ENCODE data around the gene GALNT17. TPM values are rescaled to one million over a fixed set of nuclear protein-coding genes. Genes with fewer than 3 reads are reported as not detected.

GALNT17 gene
- total RNA-seq, 2 experiments from 2014 or later: not detected

DNA sequence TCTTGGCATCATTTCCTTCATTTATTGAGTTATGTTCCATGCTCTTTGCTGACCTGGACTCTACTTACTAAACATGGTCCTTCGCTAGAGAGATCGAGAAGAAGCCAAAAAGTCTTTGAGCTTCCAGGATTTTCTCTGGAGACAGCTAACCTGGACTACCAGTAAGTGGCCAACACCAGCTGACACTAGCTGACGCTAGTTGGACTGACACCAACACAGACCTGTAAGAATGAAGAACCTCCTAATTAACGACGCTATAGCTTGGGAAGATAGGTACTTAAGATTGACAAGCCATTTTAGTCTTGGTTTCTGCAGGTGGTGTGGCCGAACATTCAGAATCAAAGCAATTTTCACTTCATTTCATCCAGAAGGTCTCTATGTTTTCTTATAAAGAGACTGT lies 66.4 kb downstream of the GALNT17 start:
- Mint-ChIP-seq H3K36me3 (ENCODE audit: low read depth) (no peaks in the 10 kb centered on the region), H3K27ac (no peak overlapping the region), H3K4me1 (ENCODE audit: low read depth) (no peaks in the 10 kb centered on the region), H3K27me3 (no peaks in the 10 kb centered on the region), H3K9me3 (peaks cover 7% of the 10 kb centered on the region), H3K4me3 (no peak overlapping the region)
- Histone ChIP-seq H3K27me3 (ENCODE audit: control insufficient read depth in 1 of 2, insufficient read depth in 2 of 2, low read length in 2 of 2) (no peaks in the 10 kb centered on the region), H3K4me1 (ENCODE audit: insufficient read depth, low read length) (no peaks in the 10 kb centered on the region), H3K4me3 (ENCODE audit: low read length) (no peak overlapping the region), H3K36me3 (ENCODE audit: insufficient read depth, low read length) (no peaks in the 10 kb centered on the region), H3K9me3 (ENCODE audit: control insufficient read depth in 1 of 2, insufficient read depth in 1 of 2, low read length in 2 of 2) (peaks cover 0 to 17% of the 10 kb centered on the region in 2 experiments), H3K27ac (ENCODE audit: low read depth in 1 of 2, low read length in 2 of 2) (no peak overlapping the region)
- intact Hi-C loops (cut with DNase I, micrococcal nuclease): no loop called here
- ATAC-seq (ENCODE audit: poor library complexity) (no peak), DNase-seq (no peak)
- TF ChIP-seq, protein P1, sequence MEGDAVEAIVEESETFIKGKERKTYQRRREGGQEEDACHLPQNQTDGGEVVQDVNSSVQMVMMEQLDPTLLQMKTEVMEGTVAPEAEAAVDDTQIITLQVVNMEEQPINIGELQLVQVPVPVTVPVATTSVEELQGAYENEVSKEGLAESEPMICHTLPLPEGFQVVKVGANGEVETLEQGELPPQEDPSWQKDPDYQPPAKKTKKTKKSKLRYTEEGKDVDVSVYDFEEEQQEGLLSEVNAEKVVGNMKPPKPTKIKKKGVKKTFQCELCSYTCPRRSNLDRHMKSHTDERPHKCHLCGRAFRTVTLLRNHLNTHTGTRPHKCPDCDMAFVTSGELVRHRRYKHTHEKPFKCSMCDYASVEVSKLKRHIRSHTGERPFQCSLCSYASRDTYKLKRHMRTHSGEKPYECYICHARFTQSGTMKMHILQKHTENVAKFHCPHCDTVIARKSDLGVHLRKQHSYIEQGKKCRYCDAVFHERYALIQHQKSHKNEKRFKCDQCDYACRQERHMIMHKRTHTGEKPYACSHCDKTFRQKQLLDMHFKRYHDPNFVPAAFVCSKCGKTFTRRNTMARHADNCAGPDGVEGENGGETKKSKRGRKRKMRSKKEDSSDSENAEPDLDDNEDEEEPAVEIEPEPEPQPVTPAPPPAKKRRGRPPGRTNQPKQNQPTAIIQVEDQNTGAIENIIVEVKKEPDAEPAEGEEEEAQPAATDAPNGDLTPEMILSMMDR (IDR thresholded peaks at IDR 0.05): no peak
- POLR2A ChIA-PET: no interaction called here
- CTCF ChIA-PET: no interaction called here

DNA sequence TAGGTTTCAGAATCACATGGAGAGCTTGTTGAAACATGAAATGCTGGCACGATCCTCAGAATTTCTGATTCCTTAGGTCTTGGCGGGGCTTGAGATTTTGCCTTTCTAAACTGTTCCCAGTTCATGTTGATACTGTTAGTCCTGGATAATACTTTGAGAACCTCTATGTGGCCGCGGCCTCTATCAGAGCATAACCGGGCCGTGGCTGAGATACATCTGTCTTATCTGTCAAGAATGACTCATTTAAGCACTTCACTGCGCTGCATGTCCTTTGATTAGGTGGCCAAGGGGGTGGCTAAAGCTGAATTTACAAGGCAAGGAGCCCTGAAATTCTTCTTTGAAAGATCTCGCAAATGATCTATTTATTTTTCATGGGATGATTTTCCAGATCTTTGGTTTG lies 66.9 kb downstream of the GALNT17 start:
- ChIA-PET POLR2A (no interaction called here), CTCF (no interaction called here)
- Mint-ChIP-seq H3K4me3 (no peak overlapping the region), H3K27ac (no peak overlapping the region), H3K9me3 (peaks cover 8% of the 10 kb centered on the region), H3K4me1 (ENCODE audit: low read depth) (no peaks in the 10 kb centered on the region), H3K36me3 (ENCODE audit: low read depth) (no peaks in the 10 kb centered on the region), H3K27me3 (no peaks in the 10 kb centered on the region)
- intact Hi-C loops (cut with DNase I, micrococcal nuclease): no loop called here
- TF ChIP-seq, protein P1 (IDR thresholded peaks at IDR 0.05): no peak
- no peak overlapping the region for H3K27ac ChIP-seq (ENCODE audit: low read depth in 1 of 2, low read length in 2 of 2)
- DNase-seq: no peak
- H3K27me3 ChIP-seq (ENCODE audit: control insufficient read depth in 1 of 2, insufficient read depth in 2 of 2, low read length in 2 of 2): no peaks in the 10 kb centered on the region
- no peak for ATAC-seq (ENCODE audit: poor library complexity)
- no peaks in the 10 kb centered on the region for H3K4me1 ChIP-seq (ENCODE audit: insufficient read depth, low read length)
- H3K36me3 ChIP-seq (ENCODE audit: insufficient read depth, low read length): no peaks in the 10 kb centered on the region
- H3K4me3 ChIP-seq (ENCODE audit: low read length): no peak overlapping the region
- H3K9me3 ChIP-seq (ENCODE audit: control insufficient read depth in 1 of 2, insufficient read depth in 1 of 2, low read length in 2 of 2): peaks cover 0 to 17% of the 10 kb centered on the region in 2 experiments

DNA sequence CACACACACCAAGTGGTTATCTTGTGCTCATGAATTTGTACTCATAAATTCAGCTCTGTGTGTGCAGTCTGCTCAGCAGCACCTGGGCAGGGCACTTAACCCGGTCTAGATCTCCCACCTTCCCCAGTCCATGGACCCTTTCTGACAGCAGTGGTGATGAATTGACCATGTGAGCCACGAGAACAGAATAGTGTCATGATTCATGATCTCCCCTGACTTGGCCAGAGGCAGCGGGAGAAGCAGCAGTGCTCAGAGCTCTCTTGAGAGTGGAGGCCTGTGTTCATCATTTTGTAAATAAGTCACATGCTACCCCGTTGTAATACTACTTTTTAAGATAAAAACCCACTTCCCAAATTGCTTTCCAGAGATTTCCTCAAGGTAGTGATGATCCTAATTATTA lies 74.2 kb downstream of the GALNT17 start:
- DNase-seq (no peak), ATAC-seq (ENCODE audit: poor library complexity) (no peak)
- H3K27ac ChIP-seq (ENCODE audit: low read depth in 1 of 2, low read length in 2 of 2): no peak overlapping the region
- POLR2A ChIA-PET: no interaction called here
- H3K27me3 ChIP-seq (ENCODE audit: control insufficient read depth in 1 of 2, insufficient read depth in 2 of 2, low read length in 2 of 2): no peaks in the 10 kb centered on the region
- TF ChIP-seq, protein P1 (IDR thresholded peaks at IDR 0.05): no peak
- no peaks in the 10 kb centered on the region for H3K36me3 ChIP-seq (ENCODE audit: insufficient read depth, low read length)
- Mint-ChIP-seq H3K9me3 (peaks cover 11% of the 10 kb centered on the region), H3K27ac (no peak overlapping the region), H3K36me3 (ENCODE audit: low read depth) (no peaks in the 10 kb centered on the region), H3K27me3 (no peaks in the 10 kb centered on the region), H3K4me3 (no peak overlapping the region), H3K4me1 (ENCODE audit: low read depth) (no peaks in the 10 kb centered on the region)
- peaks cover 0 to 20% of the 10 kb centered on the region in 2 experiments for H3K9me3 ChIP-seq (ENCODE audit: control insufficient read depth in 1 of 2, insufficient read depth in 1 of 2, low read length in 2 of 2)
- CTCF ChIA-PET: no interaction called here
- no peaks in the 10 kb centered on the region for H3K4me1 ChIP-seq (ENCODE audit: insufficient read depth, low read length)
- no peak overlapping the region for H3K4me3 ChIP-seq (ENCODE audit: low read length)
- intact Hi-C loops (cut with DNase I, micrococcal nuclease): no loop called here
